NCI-H2081 (cell line): Measurements from ENCODE around the gene AUTS2.
A peak's percentile ranks its signal among the peaks of the same experiment; 100 is the strongest.

Experiments used
- DNase-seq, 2 experiments: peaks; one replicate each; lab custom pipeline; 2025; lab: John Stamatoyannopoulos, UW

The AUTS2 gene

GRCh38 chr7:70460562-70460961, 862.3 kb downstream of the AUTS2 start:
- no peak for DNase-seq

DNA sequence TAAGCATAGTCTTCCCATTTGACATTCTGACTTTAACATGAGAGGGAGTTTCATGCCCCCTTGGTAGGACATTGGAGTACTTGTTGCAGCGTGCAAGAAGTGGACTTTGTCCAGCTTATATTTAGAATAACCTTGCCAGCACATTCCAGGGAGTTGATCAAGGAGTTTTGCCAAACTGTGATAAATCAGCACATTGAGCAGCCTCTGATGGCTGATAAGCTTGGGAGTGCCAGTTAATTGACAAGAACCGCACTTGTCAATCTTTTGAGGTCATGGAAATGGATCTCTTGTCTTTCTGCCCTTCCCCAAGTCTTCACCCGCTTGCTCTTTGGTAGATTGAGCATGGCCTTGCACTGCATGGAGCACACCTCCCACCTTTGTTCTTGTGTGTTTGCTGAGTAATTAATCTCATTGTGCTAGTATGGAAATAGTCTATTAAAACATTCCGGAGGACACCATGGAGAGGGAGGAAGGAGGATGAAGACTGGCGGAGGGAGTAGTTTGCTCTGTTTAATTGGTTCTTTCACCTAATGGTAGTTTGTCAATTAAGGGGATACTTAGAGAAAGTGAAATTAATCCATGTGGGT, 865.2 kb downstream of the AUTS2 start:
- DNase-seq = no peak

- no peak for DNase-seq
Measured at GRCh38 chr7:70466725-70467364, 868.6 kb downstream of the AUTS2 start.

GRCh38 chr7:70470746-70471145, 872.5 kb downstream of the AUTS2 start:
- DNase-seq = no peak

DNA sequence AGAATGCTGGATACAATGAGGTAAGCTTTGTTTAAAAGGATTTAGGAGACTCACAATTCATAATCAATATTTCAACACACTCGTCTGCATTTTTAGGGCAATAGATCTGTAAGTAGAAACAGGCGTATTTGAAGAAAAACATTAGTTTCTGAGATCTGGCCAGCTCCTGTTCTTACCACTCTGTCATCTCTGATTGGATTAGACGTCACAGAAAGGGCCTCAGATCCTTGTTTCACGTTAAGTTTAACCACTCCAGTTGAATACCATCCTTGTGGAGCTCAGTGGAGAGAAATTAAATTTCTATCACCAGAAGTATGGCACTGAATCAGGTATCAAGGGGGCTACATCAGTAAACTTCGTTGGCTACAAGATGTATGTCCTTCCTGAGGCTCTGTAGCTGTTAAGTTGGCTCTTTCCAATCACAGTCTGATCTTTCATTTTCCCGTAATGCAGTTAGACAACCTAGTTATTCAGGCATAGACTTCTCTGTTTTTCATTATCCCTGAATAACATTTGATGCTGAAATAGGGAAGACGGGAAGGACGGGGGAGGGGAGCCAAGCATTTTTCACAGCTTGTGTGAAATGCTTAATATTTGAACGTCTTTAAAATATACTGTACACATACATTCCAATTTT, 874.4 kb downstream of the AUTS2 start:
- DNase-seq = no peak

GRCh38 chr7:70474639-70475234, 876.5 kb downstream of the AUTS2 start:
- peak; percentile 4 to 49 for DNase-seq

DNA sequence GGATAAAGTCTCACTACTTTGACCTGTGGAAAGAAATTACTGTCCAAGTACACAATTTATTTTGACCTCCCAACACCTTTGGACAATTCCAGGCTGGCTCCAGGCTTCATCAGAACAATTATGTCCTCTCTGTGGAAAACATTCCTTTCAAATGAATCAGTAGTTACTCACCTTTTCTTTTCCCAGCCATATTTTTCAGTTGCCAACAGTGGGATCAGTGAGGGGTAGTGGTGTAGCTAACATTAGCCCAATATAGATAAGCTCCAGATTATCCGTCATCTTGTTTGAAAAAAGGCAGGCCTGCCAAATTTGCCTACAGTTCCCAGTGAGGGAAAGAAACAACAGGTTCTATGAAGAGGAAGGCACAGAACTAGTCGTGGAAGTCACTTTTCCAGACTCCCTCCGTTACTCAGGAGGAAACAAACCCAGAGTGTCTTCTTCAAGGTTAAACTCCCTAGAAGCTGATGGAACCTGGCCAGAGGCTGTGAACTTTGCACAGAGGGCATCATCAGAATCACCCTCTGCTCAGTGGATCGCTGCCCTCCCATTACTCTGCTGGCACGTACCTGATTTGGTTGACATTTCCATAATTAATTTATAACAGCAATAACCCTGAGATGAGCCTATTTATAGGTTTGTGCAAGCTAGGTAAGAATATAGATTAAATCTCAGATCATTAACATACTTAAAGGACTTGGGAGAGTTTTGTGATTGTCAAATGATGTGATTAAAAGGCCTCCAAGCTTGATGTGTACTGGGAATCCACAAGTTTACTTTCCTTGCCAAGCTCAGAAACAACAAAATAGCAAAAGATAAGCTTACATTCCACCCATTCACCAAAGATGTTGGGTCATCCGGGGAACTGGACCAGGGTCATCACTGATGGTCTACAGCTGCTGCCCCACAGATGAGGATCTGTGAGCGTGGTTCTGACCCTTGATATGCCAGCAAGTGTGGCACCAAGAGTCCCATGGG, 879.0 kb downstream of the AUTS2 start:
- no peak for DNase-seq

- DNase-seq = no peak
Measured at GRCh38 chr7:70479153-70480021, 881.1 kb downstream of the AUTS2 start.

DNA sequence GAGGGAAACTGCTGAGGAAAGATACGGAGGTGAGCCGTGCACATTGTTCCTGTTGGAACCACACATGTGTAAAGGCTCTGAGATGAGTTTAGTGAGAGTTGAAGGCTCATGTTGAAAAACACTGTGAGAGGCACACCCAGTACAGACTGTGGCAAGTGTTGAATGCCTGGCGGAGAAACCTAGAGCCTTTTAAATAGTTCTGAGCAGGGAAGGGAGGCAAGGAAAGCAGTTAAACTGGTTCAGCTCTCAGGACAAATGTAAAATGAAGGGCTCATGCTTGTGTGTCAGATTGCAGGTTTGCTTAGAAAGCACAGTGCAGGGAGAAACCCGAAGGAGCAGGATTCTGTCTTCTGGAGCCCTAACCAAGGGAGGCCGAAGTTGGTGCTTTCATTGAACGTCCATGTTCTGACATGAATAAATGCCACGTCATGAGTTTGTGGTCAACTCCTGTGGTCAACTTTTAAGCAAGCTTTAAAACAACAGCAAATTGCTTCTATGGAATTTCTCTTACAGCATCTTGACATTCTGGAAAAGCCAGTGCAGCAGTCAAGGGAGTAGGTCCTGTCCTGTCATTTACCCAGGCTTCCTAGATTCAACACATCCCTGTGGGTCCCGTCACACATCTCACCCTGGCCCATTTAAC, 882.8 kb downstream of the AUTS2 start:
- DNase-seq = no peak

GRCh38 chr7:70481570-70482123, 883.4 kb downstream of the AUTS2 start:
- no peak for DNase-seq

DNA sequence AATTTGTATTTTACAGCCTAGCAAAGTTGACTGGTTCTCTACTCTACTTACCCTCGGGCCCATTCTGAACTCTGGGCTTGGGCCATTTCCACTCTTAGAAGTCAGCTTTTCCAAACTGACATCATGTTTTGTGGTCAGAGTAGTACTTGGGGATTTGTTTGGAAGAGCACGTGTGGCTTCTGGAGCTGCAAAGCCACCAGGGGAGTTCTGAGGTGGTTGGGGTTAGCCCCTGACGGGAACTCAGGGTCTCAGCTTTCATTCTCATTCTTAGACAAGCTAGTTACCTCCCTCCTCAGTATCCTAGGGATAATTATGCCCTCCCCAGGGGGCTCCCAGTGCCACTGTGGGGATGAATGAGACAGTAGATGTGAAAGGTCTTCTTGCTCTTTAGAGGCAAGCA, 886.0 kb downstream of the AUTS2 start:
- DNase-seq = no peak

DNA sequence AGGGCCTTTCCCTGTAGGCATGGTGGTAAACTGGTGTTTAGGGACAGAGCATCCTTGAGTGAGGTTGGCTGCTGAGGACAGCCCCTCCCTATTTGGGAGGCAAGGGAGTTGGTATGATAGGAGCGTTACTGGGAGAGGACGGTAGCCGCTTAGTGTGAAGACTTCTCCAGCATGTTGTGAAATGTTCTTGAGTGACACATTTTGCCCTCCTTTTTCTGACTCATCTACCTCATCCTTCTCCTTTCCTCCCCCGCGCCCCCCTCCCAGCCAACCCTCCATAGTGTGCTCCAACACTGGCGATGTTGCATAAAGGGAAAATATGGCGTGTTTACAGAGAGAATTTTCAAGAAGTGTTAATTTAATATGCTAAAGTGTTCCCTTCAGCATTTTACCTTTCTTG, 888.7 kb downstream of the AUTS2 start:
- DNase-seq = no peak

DNA sequence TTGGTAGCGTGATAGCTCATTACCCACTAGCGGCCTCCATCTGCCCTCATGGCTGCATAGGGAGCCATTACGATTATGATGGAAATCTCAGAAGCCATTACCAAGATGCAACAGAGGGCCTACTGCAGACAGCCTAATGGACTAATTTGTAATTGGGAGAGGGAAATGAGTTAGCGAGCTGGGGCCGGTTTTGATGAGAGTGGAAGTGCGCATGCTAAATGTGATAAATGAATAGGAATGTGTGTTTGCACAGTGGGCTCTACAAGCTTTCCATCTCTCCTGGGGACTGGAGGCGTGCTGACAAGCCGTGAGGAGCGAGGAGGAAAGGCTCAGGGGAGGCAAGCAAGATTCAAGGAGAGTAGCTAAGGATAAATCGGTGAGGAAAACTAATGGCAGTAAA, 889.2 kb downstream of the AUTS2 start:
- no peak for DNase-seq

DNA sequence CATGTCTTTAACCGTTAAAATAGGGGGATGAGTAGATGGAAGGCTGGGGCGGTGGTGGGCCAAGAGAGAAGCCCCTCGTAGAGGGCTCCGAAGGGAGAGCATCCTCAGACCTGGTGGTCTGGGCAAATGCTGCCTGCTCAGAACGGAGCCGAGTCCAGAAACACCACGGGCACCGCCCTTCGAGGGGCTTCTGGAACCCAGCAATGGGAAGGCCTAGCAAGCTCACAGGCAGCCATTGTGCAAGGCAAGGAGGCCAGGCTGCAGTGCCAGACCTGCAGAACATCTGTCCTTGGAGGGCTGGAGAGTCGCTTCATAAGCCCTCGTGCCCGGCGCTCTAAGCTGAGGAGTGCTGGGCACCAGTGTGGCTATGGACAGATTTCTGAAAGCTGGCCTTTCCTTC, 889.6 kb downstream of the AUTS2 start:
- no peak for DNase-seq

GRCh38 chr7:70489813-70490212, 891.5 kb downstream of the AUTS2 start:
- DNase-seq = no peak

DNA sequence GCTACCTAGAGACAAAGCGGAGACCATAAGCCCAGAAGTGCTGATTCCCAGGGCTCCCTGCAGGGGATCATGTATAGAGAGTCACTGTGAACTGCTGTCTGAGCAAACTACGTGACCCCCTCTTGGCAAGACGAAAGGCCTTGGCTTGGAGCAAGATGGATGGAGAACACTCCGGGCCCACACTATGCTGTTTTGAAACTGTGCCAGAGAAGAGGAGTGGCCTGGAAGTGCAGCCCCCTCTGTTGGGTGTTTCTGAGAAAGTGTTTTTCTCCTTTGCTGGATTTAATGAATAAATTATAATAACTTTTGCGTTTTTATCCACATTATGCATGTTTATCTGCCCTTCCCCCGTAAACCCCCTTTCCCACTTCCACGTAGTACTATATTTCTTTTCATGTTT, 894.4 kb downstream of the AUTS2 start:
- DNase-seq = no peak

GRCh38 chr7:70494225-70495032, 896.2 kb downstream of the AUTS2 start:
- no peak for DNase-seq

DNA sequence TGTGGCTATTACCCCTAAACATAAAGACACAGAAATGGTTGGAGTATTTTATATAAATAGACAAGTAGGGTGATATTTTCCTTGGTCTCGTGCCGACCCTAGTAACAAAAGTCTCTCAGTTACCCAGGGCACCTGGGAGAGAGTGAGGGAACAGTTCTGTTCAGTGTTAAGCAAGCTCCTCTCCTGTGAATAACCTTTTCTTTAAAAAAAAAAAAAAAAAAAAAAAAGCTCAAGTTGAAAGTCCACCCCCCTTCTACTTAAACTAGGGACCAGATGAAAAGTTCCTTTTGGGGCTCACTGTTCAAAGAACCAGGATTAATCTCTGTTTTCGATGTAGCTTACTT, 896.7 kb downstream of the AUTS2 start:
- no peak for DNase-seq

DNA sequence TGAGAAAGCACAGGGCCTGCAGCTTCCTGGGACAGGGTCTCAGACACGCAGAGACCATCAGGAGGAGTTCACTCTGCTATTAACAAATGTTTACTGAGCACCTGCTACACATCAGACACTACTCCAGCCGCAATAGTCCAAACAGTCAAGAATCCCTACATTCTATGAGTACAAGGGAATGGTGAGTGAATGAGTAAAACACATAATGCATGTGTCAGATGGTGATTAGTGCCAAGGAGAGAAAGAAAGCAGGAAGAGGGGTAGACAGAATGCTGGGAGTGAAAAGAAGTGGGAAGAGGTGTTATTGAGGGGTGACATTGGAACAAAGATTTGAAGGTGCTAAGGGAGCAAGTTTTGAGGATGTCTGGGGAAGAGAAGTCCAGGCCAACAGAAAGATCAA, 899.5 kb downstream of the AUTS2 start:
- no peak for DNase-seq
